Activated T-helper 2 cell treated with anti-CD3 and anti-CD28 coated beads, Interferon-gamma antibody, Interleukin-2, Interleukin-4, amounts not matched to agents 10 μg/mL and 5 μg/mL and 100 μg/mL, durations not matched to agents 14 hours and 24 hours and 36 hours (primary cell): Measurements from ENCODE around the gene ZNF587. TPM values are rescaled to one million over a fixed set of nuclear protein-coding genes. Genes with fewer than 3 reads are reported as not detected.
"Not testable (repeated sequence)": the region's sequence is repeated elsewhere in the genome, so short reads cannot be mapped to it uniquely, and the experiment has no call there.

Source experiments
- DNase-seq: peaks from one replicate; pipeline ENCODE4 v3.0.0; 2021; ENCODE audit warnings: low spot score
- H3K27ac Mint-ChIP-seq: one replicate; pipeline ENCODE4 v1.8.0; 2021; ENCODE audit warnings: mixed read lengths
- H3K27me3 Mint-ChIP-seq: one replicate; pipeline ENCODE4 v1.8.0; 2021; ENCODE audit warnings: low read depth, mixed read lengths
- H3K36me3 Mint-ChIP-seq: one replicate; pipeline ENCODE4 v1.8.0; 2021; ENCODE audit warnings: low read depth, mixed read lengths
- H3K4me1 Mint-ChIP-seq: one replicate; pipeline ENCODE4 v1.8.0; 2021; ENCODE audit warnings: low read depth, mixed read lengths
- H3K4me3 Mint-ChIP-seq: one replicate; pipeline ENCODE4 v1.8.0; 2021; ENCODE audit warnings: low read depth, mild to moderate bottlenecking, moderate library complexity, mixed read lengths
- H3K9me3 Mint-ChIP-seq: one replicate; pipeline ENCODE4 v1.8.0; 2021; ENCODE audit warnings: mixed read lengths
- intact Hi-C: fragments of 100-400 bp; cut with micrococcal nuclease; formaldehyde crosslinking; loops from one replicate; pipeline ENCODE4 v1.15.1; 2023
- total RNA-seq: library from RNA; stranded (reverse); gene quantifications from 2 replicates; pipeline ENCODE4 v1.2.3, GENCODE V29; 2022

ZNF587 gene
- total RNA-seq, 1 donor from 2014 or later, result 29.7 TPM

GRCh38 chr19:57830071-57830602, 19.5 kb upstream of the ZNF587 start, which contains the start of gene ZNF587B:
ZNF587B (plus strand) TSS chr19:57830299; CDS start chr19:57830529, 230 bp downstream.
- no peak within 1 kb of the TSS for H3K27ac Mint-ChIP-seq

GRCh38 chr19:57836991-57837390, 12.7 kb upstream of the ZNF587 start:
- intact Hi-C loops, H3K27ac Mint-ChIP-seq, H3K4me1 Mint-ChIP-seq, H3K9me3 Mint-ChIP-seq, H3K4me3 Mint-ChIP-seq, DNase-seq, H3K27me3 Mint-ChIP-seq: not testable (repeated sequence)
- peaks cover 49% of the 10 kb centered on the region for H3K36me3 Mint-ChIP-seq

More at GRCh38 chr19:57830071-57830602, 19.5 kb upstream of the ZNF587 start, which contains the start of gene ZNF587B:
- intact Hi-C loops, result no loop called here
- Mint-ChIP-seq H3K4me1 (peaks cover 4% of the 10 kb centered on the region), H3K4me3 (no peak within 1 kb of the TSS), H3K27me3 (no peaks in the 10 kb centered on the region), H3K36me3 (peaks cover 58% of the 10 kb centered on the region), H3K9me3 (peaks cover 3% of the 10 kb centered on the region)
- DNase-seq, result no peak

GRCh38 chr19:57838622-57839191, 11.0 kb upstream of the ZNF587 start:
- DNase-seq, H3K9me3 Mint-ChIP-seq, H3K4me1 Mint-ChIP-seq, H3K4me3 Mint-ChIP-seq, intact Hi-C loops, H3K27me3 Mint-ChIP-seq: not testable (repeated sequence)
- Mint-ChIP-seq H3K27ac (peak overlapping the region; percentile 67), H3K36me3 (peaks cover 58% of the 10 kb centered on the region)

GRCh38 chr19:57841122-57841763, 8.4 kb upstream of the ZNF587 start:
- no peaks in the 10 kb centered on the region for H3K9me3 Mint-ChIP-seq
- no peak for DNase-seq
- H3K36me3 Mint-ChIP-seq, result peaks cover 75% of the 10 kb centered on the region
- H3K27me3 Mint-ChIP-seq, result no peaks in the 10 kb centered on the region
- intact Hi-C loops, result no loop called here
- H3K4me3 Mint-ChIP-seq, result no peak overlapping the region
- H3K4me1 Mint-ChIP-seq, result peaks cover 10% of the 10 kb centered on the region
- no peak overlapping the region for H3K27ac Mint-ChIP-seq

GRCh38 chr19:57847164-57847563, 2.5 kb upstream of the ZNF587 start:
- H3K4me3 Mint-ChIP-seq, H3K9me3 Mint-ChIP-seq, H3K27ac Mint-ChIP-seq, DNase-seq, H3K27me3 Mint-ChIP-seq: not testable (repeated sequence)
- peaks cover 19% of the 10 kb centered on the region for H3K4me1 Mint-ChIP-seq
- H3K36me3 Mint-ChIP-seq, result peaks cover 67% of the 10 kb centered on the region
- intact Hi-C loops, result loop anchor here (5.0 kb wide), 1 partner anchor 35 kb away; the partner anchor contains the start of gene ZNF552

GRCh38 chr19:57849162-57849665, 445 bp upstream of the ZNF587 start:
- intact Hi-C loops, result loop anchor here (5.0 kb wide), 1 partner anchor 37 kb away; the partner anchor contains the start of gene ZNF552
- H3K27me3 Mint-ChIP-seq, DNase-seq, H3K27ac Mint-ChIP-seq: not testable (repeated sequence)
- Mint-ChIP-seq H3K36me3 (peaks cover 69% of the 10 kb centered on the region), H3K4me1 (peaks cover 19% of the 10 kb centered on the region), H3K4me3 (peak overlapping the region; percentile 92), H3K9me3 (peaks cover 14% of the 10 kb centered on the region)

- H3K27me3 Mint-ChIP-seq, result no peaks in the 10 kb centered on the region
- peak overlapping the region; percentile 92 for H3K4me3 Mint-ChIP-seq
- intact Hi-C loops, result loop anchor here (10.0 kb wide), 1 partner anchor 64 kb away; the partner anchor contains the start of gene ZNF417
- peak overlapping the region; percentile 91 for H3K27ac Mint-ChIP-seq
- peaks cover 19% of the 10 kb centered on the region for H3K4me1 Mint-ChIP-seq
- no peak for DNase-seq
- peaks cover 69% of the 10 kb centered on the region for H3K36me3 Mint-ChIP-seq
- peaks cover 19% of the 10 kb centered on the region for H3K9me3 Mint-ChIP-seq
These were observed 926 bp downstream of the ZNF587 start for GRCh38 chr19:57850553-57851017.

- H3K4me3 Mint-ChIP-seq, H3K27ac Mint-ChIP-seq, DNase-seq, H3K27me3 Mint-ChIP-seq: not testable (repeated sequence)
- Mint-ChIP-seq H3K36me3 (peaks cover 76% of the 10 kb centered on the region), H3K4me1 (peaks cover 16% of the 10 kb centered on the region), H3K9me3 (peaks cover 30% of the 10 kb centered on the region)
- intact Hi-C loops, result loop anchor here (10.0 kb wide), 1 partner anchor 63 kb away; the partner anchor contains the start of gene ZNF417
These were observed 2.3 kb downstream of the ZNF587 start for GRCh38 chr19:57851812-57852603.

- not testable (repeated sequence) for H3K27ac Mint-ChIP-seq, H3K4me3 Mint-ChIP-seq, H3K27me3 Mint-ChIP-seq, DNase-seq
- intact Hi-C loops, result loop anchor here (10.0 kb wide), 1 partner anchor 61 kb away; the partner anchor contains the start of gene ZNF417
- H3K36me3 Mint-ChIP-seq, result peaks cover 90% of the 10 kb centered on the region
- peaks cover 16% of the 10 kb centered on the region for H3K4me1 Mint-ChIP-seq
- peaks cover 42% of the 10 kb centered on the region for H3K9me3 Mint-ChIP-seq
These were observed 4.5 kb downstream of the ZNF587 start for GRCh38 chr19:57854117-57854516.

- peaks cover 67% of the 10 kb centered on the region for H3K9me3 Mint-ChIP-seq
- intact Hi-C loops, DNase-seq: not testable (repeated sequence)
These were observed 12.7 kb downstream of the ZNF587 start for GRCh38 chr19:57862351-57862750.

GRCh38 chr19:57867868-57868492, 18.3 kb downstream of the ZNF587 start:
- Mint-ChIP-seq H3K4me3 (no peak overlapping the region), H3K4me1 (no peaks in the 10 kb centered on the region), H3K9me3 (peaks cover 65% of the 10 kb centered on the region), H3K36me3 (peaks cover 81% of the 10 kb centered on the region), H3K27me3 (no peaks in the 10 kb centered on the region), H3K27ac (no peak overlapping the region)
- DNase-seq, result no peak
- intact Hi-C loops, result no loop called here

More at GRCh38 chr19:57862351-57862750, 12.7 kb downstream of the ZNF587 start:
- not testable (repeated sequence) for H3K4me1 Mint-ChIP-seq, H3K27ac Mint-ChIP-seq, H3K27me3 Mint-ChIP-seq, H3K4me3 Mint-ChIP-seq
- peaks cover 96% of the 10 kb centered on the region for H3K36me3 Mint-ChIP-seq

GRCh38 chr19:57869655-57870054, 20.0 kb downstream of the ZNF587 start:
- Mint-ChIP-seq H3K9me3 (peaks cover 73% of the 10 kb centered on the region), H3K36me3 (peaks cover 81% of the 10 kb centered on the region)
- H3K4me3 Mint-ChIP-seq, DNase-seq, H3K4me1 Mint-ChIP-seq, H3K27me3 Mint-ChIP-seq, intact Hi-C loops, H3K27ac Mint-ChIP-seq: not testable (repeated sequence)
